IMR-90 (cell line): ENCODE data around the gene SCARF2. TPM values are rescaled to one million over a fixed set of nuclear protein-coding genes. Genes with fewer than 3 reads are reported as not detected.

Experiments
- ATAC-seq: fragments of 200-7000 bp; cut with Tn5 transposase; 2 replicates; pipeline ENCODE4 v1.9.1; 2020; ENCODE audit warnings: low read depth, mild to moderate bottlenecking, moderate library complexity
- BruUV-seq: library from RNA; stranded (reverse); fragments of 400-500 nt; replicated peaks from 2 replicates; lab custom pipeline; 2021; lab: Mats Ljungman, UMichigan
- CTCF ChIA-PET: fragments of 300-600 bp; formaldehyde crosslinking; extraction: SDS; loops from one replicate; lab custom pipeline; 2021; ENCODE audit warnings: antibody characterized with exemption; lab: Yijun Ruan, JAX
- POLR2A ChIA-PET: fragments of 300-600 bp; sonication (Branson Sonifier 250); formaldehyde crosslinking; loops from one replicate; lab custom pipeline; 2022; ENCODE audit warnings: antibody characterized with exemption; ENCODE audit not compliant: unreplicated experiment; lab: Charles Lee
- DNase-seq: peaks from one replicate; pipeline ENCODE4 v3.0.0; 2013
- H2AFZ ChIP-seq: replicated peaks from 2 replicates; pipeline ENCODE3; 2013; ENCODE audit warnings: low read length, mild to moderate bottlenecking; ENCODE audit not compliant: poor library complexity
- H2AK5ac ChIP-seq: 2 replicates; pipeline ENCODE4 v1.6.1; 2013; ENCODE audit warnings: low read depth, low read length, inconsistent platforms
- H2AK9ac ChIP-seq: replicated peaks from 2 replicates; pipeline ENCODE3; 2013; ENCODE audit warnings: mild to moderate bottlenecking, low read depth, low read length, moderate library complexity; ENCODE audit not compliant: poor library complexity
- H2BK120ac ChIP-seq: 2 replicates; pipeline ENCODE4 v1.6.1; 2013; ENCODE audit warnings: low read depth, low read length, inconsistent platforms
- H2BK15ac ChIP-seq: 3 replicates; pipeline ENCODE4 v1.6.1; 2013; ENCODE audit warnings: low read depth, low read length, inconsistent platforms
- H2BK20ac ChIP-seq: 2 replicates; pipeline ENCODE4 v1.6.1; 2013; ENCODE audit warnings: low read depth, mild to moderate bottlenecking, inconsistent platforms, low read length, moderate library complexity
- H2BK5ac ChIP-seq: 2 replicates; pipeline ENCODE4 v1.6.1; 2013; ENCODE audit warnings: mild to moderate bottlenecking, low read depth, low read length, inconsistent platforms; ENCODE audit not compliant: poor library complexity, severe bottlenecking
- H3K14ac ChIP-seq: replicated peaks from 2 replicates; pipeline ENCODE4 v1.6.1; 2013; ENCODE audit warnings: low read depth, low read length, inconsistent platforms
- H3K18ac ChIP-seq: 2 replicates; pipeline ENCODE4 v1.6.1; 2013; ENCODE audit warnings: low read depth, low read length, control low read depth
- H3K23ac ChIP-seq: 2 replicates; pipeline ENCODE4 v1.6.1; 2013; ENCODE audit warnings: low read depth, low read length, inconsistent platforms
- H3K27ac ChIP-seq: 2 replicates; pipeline ENCODE4 v1.5.1; 2013; ENCODE audit warnings: mild to moderate bottlenecking, control low read depth, low read length; ENCODE audit not compliant: insufficient read depth
- H3K27me3 ChIP-seq: 2 replicates; pipeline ENCODE4 v1.6.1; 2013; ENCODE audit warnings: low read length; ENCODE audit not compliant: control insufficient read depth, insufficient read depth
- H3K36me3 ChIP-seq: 2 replicates; pipeline ENCODE4 v1.6.1; 2013; ENCODE audit warnings: low read length, mixed read lengths; ENCODE audit not compliant: control insufficient read depth, insufficient read depth
- H3K4ac ChIP-seq: 2 replicates; pipeline ENCODE4 v1.6.1; 2013; ENCODE audit warnings: low read depth, low read length, inconsistent platforms
- H3K4me1 ChIP-seq: 2 replicates; pipeline ENCODE4 v1.6.1; 2013; ENCODE audit warnings: low read length, mixed read lengths; ENCODE audit not compliant: control insufficient read depth, insufficient read depth
- H3K4me2 ChIP-seq: 2 replicates; pipeline ENCODE4 v1.6.1; 2013; ENCODE audit warnings: low read depth, mild to moderate bottlenecking, control low read depth, low read length, moderate library complexity
- H3K4me3 ChIP-seq: 2 replicates; pipeline ENCODE4 v1.5.1; 2013; ENCODE audit warnings: low read depth, mild to moderate bottlenecking, control low read depth, low read length, moderate library complexity; ENCODE audit not compliant: insufficient read depth
- H3K56ac ChIP-seq: 2 replicates; pipeline ENCODE4 v1.6.1; 2013; ENCODE audit warnings: low read length, inconsistent platforms; ENCODE audit not compliant: insufficient read depth; ENCODE audit errors: extremely low read depth
- H3K79me1 ChIP-seq, 2 experiments: 2 replicates each; pipeline ENCODE4 v1.6.1; 2013; ENCODE audit warnings: low read length in 2 of 2, inconsistent platforms in 1 of 2, low read depth in 1 of 2
- H3K9ac ChIP-seq: 2 replicates; pipeline ENCODE4 v1.6.1; 2013; ENCODE audit warnings: low read depth, low read length, control low read depth
- H3K9me1 ChIP-seq: 2 replicates; pipeline ENCODE4 v1.6.1; 2013; ENCODE audit warnings: low read length, inconsistent platforms; ENCODE audit not compliant: insufficient read depth
- H3K9me3 ChIP-seq: 2 replicates; pipeline ENCODE4 v1.6.1; 2013; ENCODE audit warnings: low read length; ENCODE audit not compliant: control insufficient read depth, insufficient read depth
- H4K20me1 ChIP-seq: 2 replicates; pipeline ENCODE4 v1.6.1; 2013; ENCODE audit warnings: low read length, inconsistent platforms; ENCODE audit not compliant: insufficient read depth
- H4K5ac ChIP-seq: 2 replicates; pipeline ENCODE4 v1.6.1; 2013; ENCODE audit warnings: mild to moderate bottlenecking, low read depth, low read length, control low read depth
- H4K8ac ChIP-seq, 2 experiments: 2 replicates each; pipeline ENCODE4 v1.6.1; 2013; ENCODE audit warnings: low read depth in 2 of 2, low read length in 2 of 2, control low read depth in 1 of 2, inconsistent platforms in 1 of 2
- H4K91ac ChIP-seq: 2 replicates; pipeline ENCODE4 v1.6.1; 2013; ENCODE audit warnings: low read depth, low read length, inconsistent platforms; ENCODE audit not compliant: insufficient read depth
- NFE2L2 ChIP-seq: fragments of 150-350 bp; IDR thresholded peaks from 2 replicates; pipeline ENCODE4 v1.6.1; 2016; ENCODE audit warnings: low read depth, mild to moderate bottlenecking, low read length
- WGBS, 2 experiments: methylation state at CpG; one replicate each; pipeline versions ENCODE4 v1.1.5 to v1.1.7; 2013; ENCODE audit warnings: missing lambda C conversion rate in 2 of 2; ENCODE audit not compliant: insufficient read length in 1 of 2; ENCODE audit errors: extremely low coverage in 2 of 2; 5-methylcytosine and 5-hydroxymethylcytosine counted together
- dilution Hi-C: fragments of 300-500 bp; cut with HindIII; formaldehyde crosslinking; loops from one replicate; pipeline ENCODE4 v1.14.3; 2018; ENCODE audit warnings: low sequenced_read_pairs; ENCODE audit not compliant: unreplicated experiment
- in situ Hi-C: fragments of 300-500 bp; cut with MboI; formaldehyde crosslinking; loops from 3 replicates; pipeline ENCODE4 v1.14.3; 2019; ENCODE audit warnings: low sequenced_read_pairs, inconsistent platforms, mixed read lengths
- intact Hi-C: fragments of 100-400 bp; cut with micrococcal nuclease; formaldehyde crosslinking; loops from 2 replicates; pipeline ENCODE4 v1.10.0; 2022
- polyA plus RNA-seq, 3 experiments: library from polyadenylated mRNA; depleted of rRNA; stranded (reverse); fragments of >200 nt; gene quantifications; 2 replicates each; pipeline ENCODE4 v1.2.3, GENCODE V29; 2012; ENCODE audit warnings: low replicate concordance in 1 of 3
- total RNA-seq: library from RNA; depleted of rRNA; stranded (reverse); fragments of >200 nt; gene quantifications from 2 replicates; pipeline ENCODE4 v1.2.3, GENCODE V29; 2012

Gene SCARF2
- total and polyA plus RNA-seq, 2 of the 4 experiments (the other 2 are of a cell fraction) = 3.4 to 37.0 TPM

DNA sequence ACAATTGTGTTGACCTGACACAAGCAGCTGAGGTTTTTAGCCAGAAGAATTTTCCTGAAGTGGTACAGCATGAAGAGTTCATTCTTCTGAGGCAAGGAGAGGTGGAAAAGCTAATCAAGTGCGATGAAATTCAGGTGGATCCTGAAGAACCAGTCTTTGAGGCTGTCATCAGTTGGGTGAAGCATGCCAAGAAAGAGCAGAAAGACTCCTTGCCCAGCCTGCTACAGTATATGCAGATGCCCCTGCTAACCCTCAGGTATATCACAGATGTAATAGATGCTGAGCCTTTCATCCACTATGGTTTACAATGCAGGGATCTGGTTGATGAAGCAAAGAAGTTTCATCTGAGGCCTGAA, 12.9 kb upstream of the SCARF2 start:
- no peak overlapping the region for H3K4me3 ChIP-seq
- 0 out of 2 replicates have a peak, but pooled peaks cover 4% of the 10 kb centered on the region for H4K20me1 ChIP-seq
- H3K23ac ChIP-seq = no peak overlapping the region
- no TSS peak for BruUV-seq
- in situ Hi-C loops = loop anchor here (10.0 kb wide), 2 partner anchors 56 to 296 kb away; partner anchors contain the start of genes CCDC188 and ZNF74
- H3K27ac ChIP-seq = no peak overlapping the region
- no peak overlapping the region for H2BK15ac ChIP-seq
- H2BK5ac ChIP-seq = no peak overlapping the region
- ATAC-seq = no peak
- H2AFZ ChIP-seq = no peak overlapping the region
- H3K4ac ChIP-seq = no peak overlapping the region
- no peak overlapping the region for H4K5ac ChIP-seq
- CTCF ChIA-PET = no interaction called here
- no peak overlapping the region for H2BK120ac ChIP-seq
- peaks cover 0 to 6% of the 10 kb centered on the region in 2 experiments; a peak in 2 of 4 replicates for H3K79me1 ChIP-seq
- POLR2A ChIA-PET = no interaction called here
- H2AK5ac ChIP-seq = no peak overlapping the region
- intact Hi-C loops = no loop called here
- H3K9me1 ChIP-seq = no peaks in the 10 kb centered on the region; the same call in 1 of the 2 replicates
- DNase-seq = no peak
- no peaks in the 10 kb centered on the region for H3K4me1 ChIP-seq
- no peak overlapping the region for H3K56ac ChIP-seq
- no peak overlapping the region for H2BK20ac ChIP-seq
- H3K4me2 ChIP-seq = no peak overlapping the region
- TF ChIP-seq NFE2L2 = no peak
- 100% methylated on average over 1 of the region's 1 CpG; no CpG with 5 or more reads in 1 of the 2 experiments for WGBS, 2 experiments
- H4K8ac ChIP-seq = no peak overlapping the region
- no peaks in the 10 kb centered on the region for H3K9me3 ChIP-seq
- H3K36me3 ChIP-seq = peaks cover 22% of the 10 kb centered on the region
- no peak overlapping the region for H4K91ac ChIP-seq
- dilution Hi-C loops = no loop called here
- no peak overlapping the region for H3K14ac ChIP-seq
- no peaks in the 10 kb centered on the region for H3K27me3 ChIP-seq
- H3K18ac ChIP-seq = no peak overlapping the region
- H3K9ac ChIP-seq = no peak overlapping the region
- H2AK9ac ChIP-seq = no peak overlapping the region
